H1 (cell line): ENCODE data around the gene MAPK4. TPM values are rescaled to one million over a fixed set of nuclear protein-coding genes. Genes with fewer than 3 reads are reported as not detected.

ENCODE experiments used
- CTCF ChIA-PET: fragments of 300-600 bp; sonication (Branson Sonifier 250); formaldehyde crosslinking; loops from one replicate; lab custom pipeline; 2021; ENCODE audit not compliant: partially characterized antibody; lab: Charles Lee
- POLR2A ChIA-PET: fragments of 300-600 bp; sonication (Branson Sonifier 250); formaldehyde crosslinking; loops from one replicate; lab custom pipeline; 2021; ENCODE audit warnings: inconsistent platforms; ENCODE audit not compliant: partially characterized antibody; lab: Charles Lee
- DNase-seq, 2 experiments: peaks; one replicate each; pipeline versions ENCODE4 v3.0.0 to v3.0.0-alpha.2; 2010 to 2022; ENCODE audit warnings: low spot score in 2 of 2, low read depth in 1 of 2, mixed read lengths in 1 of 2
- FAIRE-seq: peaks from 2 replicates; lab custom pipeline; 2011; peaks lifted over from hg19 to GRCh38; lab: Jason Lieb, UNC
- H2AFZ ChIP-seq: 2 replicates; pipeline ENCODE4 v1.8.1; 2012; ENCODE audit warnings: low read length, inconsistent platforms
- H2AK5ac ChIP-seq: 2 replicates; pipeline ENCODE4 v1.6.1; 2013; ENCODE audit warnings: low read depth, low read length
- H2BK120ac ChIP-seq: replicated peaks from 2 replicates; pipeline ENCODE3; 2013; ENCODE audit warnings: low read depth, low read length, inconsistent platforms
- H2BK12ac ChIP-seq: 2 replicates; pipeline ENCODE4 v1.6.1; 2013; ENCODE audit warnings: low read depth, low read length
- H2BK15ac ChIP-seq: 2 replicates; pipeline ENCODE4 v1.6.1; 2013; ENCODE audit warnings: low read length
- H2BK20ac ChIP-seq: 2 replicates; pipeline ENCODE4 v1.6.1; 2013; ENCODE audit warnings: low read length
- H2BK5ac ChIP-seq: 2 replicates; pipeline ENCODE4 v1.6.1; 2013; ENCODE audit warnings: low read depth, low read length
- H3K14ac ChIP-seq: 2 replicates; pipeline ENCODE4 v1.6.1; 2013; ENCODE audit warnings: inconsistent platforms; ENCODE audit not compliant: insufficient read length
- H3K18ac ChIP-seq: 2 replicates; pipeline ENCODE4 v1.6.1; 2013; ENCODE audit warnings: low read length; ENCODE audit errors: extremely low read depth
- H3K23ac ChIP-seq: 2 replicates; pipeline ENCODE4 v1.6.1; 2013; ENCODE audit warnings: inconsistent platforms; ENCODE audit not compliant: insufficient read length
- H3K23me2 ChIP-seq: 2 replicates; pipeline ENCODE4 v1.6.1; 2013; ENCODE audit warnings: low read depth, low read length
- H3K27ac ChIP-seq: 2 replicates; pipeline ENCODE4 v1.6.1; 2011; ENCODE audit warnings: low read depth, low read length, inconsistent platforms
- H3K27me3 ChIP-seq, 4 experiments: replicated peaks in 1 of 4; 1 replicate in 1 of 4; 2 replicates in 3 of 4; pipeline versions ENCODE4 v1.6.1 to v1.8.1; 2011 to 2013; ENCODE audit warnings: low read length in 3 of 4, mild to moderate bottlenecking in 3 of 4, inconsistent platforms in 2 of 4, mixed read lengths in 2 of 4, moderate library complexity in 1 of 4; ENCODE audit not compliant: control insufficient read depth in 3 of 4, insufficient read depth in 3 of 4; ENCODE audit errors: extremely low read depth in 1 of 4
- H3K36me3 ChIP-seq, 4 experiments: 2 replicates each; pipeline versions ENCODE4 v1.6.1 to v1.8.1; 2011 to 2013; ENCODE audit warnings: mild to moderate bottlenecking in 4 of 4, low read length in 3 of 4, moderate library complexity in 2 of 4, control low read depth in 1 of 4, inconsistent platforms in 1 of 4; ENCODE audit not compliant: insufficient read depth in 4 of 4, control insufficient read depth in 2 of 4
- H3K4ac ChIP-seq: replicated peaks from 2 replicates; pipeline ENCODE3; 2013; ENCODE audit warnings: low read length, low read depth, mixed read lengths, inconsistent platforms; ENCODE audit not compliant: insufficient read length
- H3K4me1 ChIP-seq, 4 experiments: replicated peaks in 1 of 4; 1 replicate in 1 of 4; 2 replicates in 3 of 4; pipeline versions ENCODE4 v1.6.1 to v1.8.1; 2011 to 2013; ENCODE audit warnings: low read length in 3 of 4, inconsistent platforms in 2 of 4, mixed read lengths in 1 of 4; ENCODE audit not compliant: insufficient read depth in 4 of 4, control insufficient read depth in 3 of 4
- H3K4me2 ChIP-seq, 2 experiments: 2 replicates each; pipeline versions ENCODE4 v1.6.1 to v1.8.1; 2011 to 2013; ENCODE audit warnings: low read depth in 2 of 2, low read length in 2 of 2, control low read depth in 1 of 2, inconsistent platforms in 1 of 2, mild to moderate bottlenecking in 1 of 2; ENCODE audit not compliant: insufficient read depth in 1 of 2
- H3K4me3 ChIP-seq, 4 experiments: fragments of 200-600, 300-600 bp in 1 of 4; sonication (generic), shearing (Covaris generic), sonication (Bioruptor Twin) in 1 of 4; 2 replicates each; pipeline versions ENCODE4 v1.5.1 to v1.8.1; 2011 to 2016; ENCODE audit warnings: low read length in 4 of 4, low read depth in 3 of 4, control low read depth in 2 of 4, inconsistent platforms in 2 of 4, mild to moderate bottlenecking in 2 of 4, mixed read lengths in 1 of 4, moderate library complexity in 1 of 4; ENCODE audit not compliant: insufficient read depth in 2 of 4; ENCODE audit errors: extremely low read depth in 1 of 4
- H3K56ac ChIP-seq: replicated peaks from 2 replicates; pipeline ENCODE3; 2013; ENCODE audit warnings: low read depth, mild to moderate bottlenecking, mixed read lengths, low read length, inconsistent platforms; ENCODE audit not compliant: insufficient read length
- H3K79me1 ChIP-seq: 2 replicates; pipeline ENCODE4 v1.6.1; 2013; ENCODE audit warnings: low read depth, low read length, control low read depth
- H3K79me2 ChIP-seq, 2 experiments: 2 replicates each; pipeline versions ENCODE4 v1.6.1 to v1.8.1; 2012 to 2013; ENCODE audit warnings: low read length in 2 of 2, mild to moderate bottlenecking in 2 of 2, inconsistent platforms in 1 of 2; ENCODE audit not compliant: insufficient read depth in 2 of 2, control insufficient read depth in 1 of 2
- H3K9ac ChIP-seq, 4 experiments: replicated peaks in 1 of 4; 1 replicate in 1 of 4; 2 replicates in 3 of 4; pipeline versions ENCODE4 v1.6.1 to v1.8.1; 2011 to 2013; ENCODE audit warnings: low read depth in 3 of 4, low read length in 3 of 4, control low read depth in 2 of 4, mild to moderate bottlenecking in 2 of 4, moderate library complexity in 2 of 4, inconsistent platforms in 1 of 4; ENCODE audit errors: extremely low read depth in 1 of 4
- H3K9me3 ChIP-seq, 2 experiments: 2 replicates each; pipeline versions ENCODE4 v1.6.1 to v1.8.1; 2012 to 2013; ENCODE audit warnings: mild to moderate bottlenecking in 2 of 2, moderate library complexity in 2 of 2, control low read depth in 1 of 2, inconsistent platforms in 1 of 2, low read depth in 1 of 2, low read length in 1 of 2, mixed read lengths in 1 of 2; ENCODE audit not compliant: insufficient read depth in 2 of 2
- H4K20me1 ChIP-seq, 2 experiments: replicated peaks in 1 of 2; 2 replicates each; pipeline versions ENCODE3 to v1.8.1; 2011 to 2013; ENCODE audit warnings: inconsistent platforms in 2 of 2, low read length in 2 of 2, mild to moderate bottlenecking in 1 of 2; ENCODE audit not compliant: insufficient read depth in 2 of 2, control insufficient read depth in 1 of 2
- H4K5ac ChIP-seq: 2 replicates; pipeline ENCODE4 v1.6.1; 2013; ENCODE audit warnings: low read length, low read depth, mixed read lengths, inconsistent platforms; ENCODE audit not compliant: insufficient read length
- H4K8ac ChIP-seq: 2 replicates; pipeline ENCODE4 v1.8.0; 2013; ENCODE audit warnings: mild to moderate bottlenecking, moderate library complexity, low read length, inconsistent platforms; ENCODE audit not compliant: insufficient read depth; ENCODE audit errors: extremely low read depth
- H4K91ac ChIP-seq: replicated peaks from 2 replicates; pipeline ENCODE3; 2013; ENCODE audit warnings: low read length, mixed read lengths, inconsistent platforms; ENCODE audit not compliant: insufficient read length
- EP300 ChIP-seq, 2 experiments: IDR thresholded peaks; 1 replicate in 1 of 2; 2 replicates in 1 of 2; pipeline ENCODE4 v1.6.1; 2011 to 2012; ENCODE audit warnings: low read depth in 2 of 2, low read length in 2 of 2, mild to moderate bottlenecking in 2 of 2, borderline replicate concordance in 1 of 2, inconsistent platforms in 1 of 2, moderate library complexity in 1 of 2
- EZH2 ChIP-seq: fragments of 200-600 bp; sonication (generic); IDR thresholded peaks from 2 replicates; pipeline ENCODE4 v1.7.1; 2012; ENCODE audit warnings: low read depth, mild to moderate bottlenecking, moderate library complexity, low read length, inconsistent platforms; ENCODE audit not compliant: severe bottlenecking
- GABPA ChIP-seq: IDR thresholded peaks from 2 replicates; pipeline ENCODE4 v1.6.1; 2011; ENCODE audit warnings: mild to moderate bottlenecking, low read length, moderate library complexity, borderline replicate concordance; ENCODE audit not compliant: insufficient read depth
- KDM1A ChIP-seq: fragments of 200-600, 300-600 bp; sonication (generic); IDR thresholded peaks from 2 replicates; pipeline ENCODE4 v1.7.1; 2016; ENCODE audit warnings: mild to moderate bottlenecking, low read length, borderline replicate concordance
- RAD21 ChIP-seq, 2 experiments: IDR thresholded peaks in 1 of 2; conservative IDR thresholded peaks in 1 of 2; 2 replicates each; pipeline ENCODE4 v1.6.1; 2011; ENCODE audit warnings: low read depth in 2 of 2, low read length in 2 of 2, improper control_type of control experiment in 1 of 2, inconsistent platforms in 1 of 2, mild to moderate bottlenecking in 1 of 2, moderate library complexity in 1 of 2
- RNF2 ChIP-seq: fragments of 200-900, 300-1000 bp; sonication (generic); IDR thresholded peaks from 2 replicates; pipeline ENCODE4 v1.7.1; 2016; ENCODE audit warnings: borderline replicate concordance, low read depth, mild to moderate bottlenecking, antibody characterized with exemption, low read length; ENCODE audit not compliant: poor library complexity, severe bottlenecking; ENCODE audit errors: missing control alignments
- RXRA ChIP-seq: IDR thresholded peaks from 2 replicates; pipeline ENCODE4 v1.6.1; 2011; ENCODE audit warnings: low read depth, mild to moderate bottlenecking, low read length, moderate library complexity; ENCODE audit not compliant: insufficient read depth
- SUZ12 ChIP-seq: fragments of 200-600 bp; sonication (generic); IDR thresholded peaks from 2 replicates; pipeline ENCODE4 v1.6.1; 2012; ENCODE audit warnings: mild to moderate bottlenecking, inconsistent platforms, low read length, moderate library complexity, mixed read lengths
- TBP ChIP-seq: IDR thresholded peaks from 2 replicates; pipeline ENCODE4 v1.6.1; 2011; ENCODE audit warnings: low read depth, low read length, improper control_type of control experiment
- TCF12 ChIP-seq: IDR thresholded peaks from 2 replicates; pipeline ENCODE4 v1.6.1; 2011; ENCODE audit warnings: low read depth, mild to moderate bottlenecking, low read length
- TEAD4 ChIP-seq: IDR thresholded peaks from 2 replicates; pipeline ENCODE4 v1.6.1; 2012; ENCODE audit warnings: low read depth, low read length, inconsistent platforms, mixed read lengths
- WGBS, 2 experiments: shearing (Covaris generic) in 1 of 2; methylation state at CpG; one replicate each; pipeline versions ENCODE4 v1.1.6 to v1.1.7; 2013 to 2015; ENCODE audit warnings: low lambda C conversion rate in 2 of 2, mixed read lengths in 2 of 2, inconsistent platforms in 1 of 2, low coverage in 1 of 2, missing lambda C conversion rate in 1 of 2; ENCODE audit not compliant: insufficient replicate concordance in 2 of 2, insufficient coverage in 1 of 2, insufficient read length in 1 of 2; ENCODE audit errors: extremely low coverage in 1 of 2, missing lambda C conversion rate in 1 of 2; 5-methylcytosine and 5-hydroxymethylcytosine counted together
- polyA plus RNA-seq, 7 experiments: library from polyadenylated mRNA; depleted of rRNA in 3 of 7; stranded (reverse) in 5 of 7; unstranded in 2 of 7; fragments of >200 nt in 5 of 7; fragments of 200-250 nt in 2 of 7; gene quantifications; 1 replicate in 5 of 7; 2 replicates in 1 of 7; 4 replicates in 1 of 7; pipeline versions ENCODE4 v1.2.1 to v1.2.3, GENCODE V29; 2011 to 2013; ENCODE audit warnings: missing spikeins in 2 of 7, mixed read lengths in 2 of 7
- total RNA-seq: library from RNA; stranded (reverse); fragmentation: NEBNext Ultra II Directional; extraction: Animal tissue kit (Norgen Biotek cat#: 25700); gene quantifications from 2 replicates; pipeline ENCODE4 v1.2.1, GENCODE V29; 2021
- TF ChIP-seq, protein P1 (sequence below): IDR thresholded peaks from 2 replicates; pipeline ENCODE4 v1.6.1; 2011; ENCODE audit warnings: low read depth, mild to moderate bottlenecking, low read length; ENCODE audit not compliant: insufficient read depth

MAPK4 gene
- total and polyA plus RNA-seq, 2 of the 8 experiments (the other 6 are each of a cell fraction or from before 2014, with no cell fraction given), result 3.2 to 3.7 TPM

DNA sequence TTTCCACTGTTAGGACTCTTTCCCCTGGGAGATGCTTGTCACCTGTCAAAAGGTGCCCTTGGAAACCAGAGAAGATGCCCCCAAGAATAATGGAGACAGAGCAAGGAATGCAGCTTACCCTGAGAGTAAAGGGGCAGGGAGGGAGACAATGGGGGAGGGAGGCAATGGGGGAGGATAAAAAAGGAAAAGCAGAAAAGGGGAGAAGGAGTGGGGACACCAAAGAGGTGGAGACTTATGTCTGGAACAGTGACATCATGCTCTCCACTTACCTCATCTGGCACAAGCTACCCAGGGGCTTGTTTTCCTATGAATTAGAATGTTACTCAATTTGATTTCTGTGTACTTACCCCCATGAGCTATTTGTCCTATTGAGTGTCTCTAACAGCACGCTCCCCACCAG lies 192.1 kb downstream of the MAPK4 start:
- H2BK20ac ChIP-seq, result no peak overlapping the region
- H3K23ac ChIP-seq, result no peak overlapping the region
- H4K91ac ChIP-seq, result no peak overlapping the region
- no peak overlapping the region for H3K18ac ChIP-seq
- WGBS, 2 experiments, result 100% methylated on average over 1 of the region's 1 CpG; no CpG with 5 or more reads in 1 of the 2 experiments
- H2AK5ac ChIP-seq, result no peak overlapping the region
- no peak overlapping the region for H2AFZ ChIP-seq
- no peak overlapping the region for H3K56ac ChIP-seq
- H2BK15ac ChIP-seq, result no peak overlapping the region
- DNase-seq, result no peak
- no peaks in the 10 kb centered on the region for H3K23me2 ChIP-seq
- no peak overlapping the region for H2BK120ac ChIP-seq
- ChIA-PET POLR2A (no interaction called here), CTCF (no interaction called here)
- H3K9ac ChIP-seq, result no peak overlapping the region
- H3K36me3 ChIP-seq, result no peaks in the 10 kb centered on the region; a peak in 1 of 8 replicates
- H3K27me3 ChIP-seq, result no peaks in the 10 kb centered on the region
- H3K4me3 ChIP-seq, result no peak overlapping the region
- H2BK12ac ChIP-seq, result no peak overlapping the region
- H3K4ac ChIP-seq, result no peak overlapping the region
- no peak overlapping the region for H4K5ac ChIP-seq
- no peak overlapping the region for H4K8ac ChIP-seq
- H3K4me1 ChIP-seq, result peaks cover 3 to 18% (median 12%) of the 10 kb centered on the region in 4 experiments; a peak in 5 of 7 replicates
- no peak overlapping the region for H3K4me2 ChIP-seq
- H3K9me3 ChIP-seq, result 0 out of 4 replicates have a peak, but pooled peaks cover 0 to 5% of the 10 kb centered on the region in 2 experiments
- no peak overlapping the region for H2BK5ac ChIP-seq
- H3K79me1 ChIP-seq, result no peaks in the 10 kb centered on the region
- no peak for FAIRE-seq
- H4K20me1 ChIP-seq, result no peaks in the 10 kb centered on the region
- H3K79me2 ChIP-seq, result no peaks in the 10 kb centered on the region
- no peak overlapping the region for H3K27ac ChIP-seq
- no peak overlapping the region for H3K14ac ChIP-seq
- TF ChIP-seq TEAD4, result no peak
- TF ChIP-seq RXRA, result no peak
- TF ChIP-seq SUZ12, result no peak
- no peak for TF ChIP-seq RAD21 (IDR thresholded peaks at IDR 0.05 in 1 of 2, conservative IDR thresholded peaks at IDR 0.05 in 1 of 2; ENCODE audit: low read depth in 2 of 2, low read length in 2 of 2)
- TF ChIP-seq, protein P1, sequence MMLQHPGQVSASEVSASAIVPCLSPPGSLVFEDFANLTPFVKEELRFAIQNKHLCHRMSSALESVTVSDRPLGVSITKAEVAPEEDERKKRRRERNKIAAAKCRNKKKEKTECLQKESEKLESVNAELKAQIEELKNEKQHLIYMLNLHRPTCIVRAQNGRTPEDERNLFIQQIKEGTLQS, result no peak
- TF ChIP-seq RNF2, result no peak
- no peak for TF ChIP-seq GABPA
- no peak for TF ChIP-seq TCF12
- no peak for TF ChIP-seq EP300 (IDR thresholded peaks at IDR 0.05; ENCODE audit: borderline replicate concordance in 1 of 2, low read depth in 2 of 2, low read length in 2 of 2)
- TF ChIP-seq TBP, result no peak
- no peak for TF ChIP-seq EZH2
- TF ChIP-seq KDM1A, result no peak
